HCT116 (cell line): ENCODE measurements around the gene LASP1. TPM values are rescaled to one million over a fixed set of nuclear protein-coding genes. Genes with fewer than 3 reads are reported as not detected.

Experiments
- ATAC-seq: fragments of 200-7000 bp; cut with Tn5 transposase; 2 replicates; pipeline ENCODE4 v1.9.1; 2020; ENCODE audit warnings: mild to moderate bottlenecking, moderate library complexity
- BruUV-seq: library from RNA; stranded (reverse); fragments of 400-500 nt; replicated peaks from 2 replicates; lab custom pipeline; 2021; lab: Mats Ljungman, UMichigan
- CTCF ChIA-PET: fragments of 300-600 bp; sonication (Branson Sonifier 250); formaldehyde crosslinking; loops from one replicate; lab custom pipeline; 2021; ENCODE audit warnings: antibody characterized with exemption; lab: Charles Lee
- POLR2A ChIA-PET: fragments of 300-600, 350-600 bp; sonication (Branson Sonifier 250); formaldehyde crosslinking; loops from one replicate; lab custom pipeline; 2021; ENCODE audit warnings: antibody characterized with exemption; lab: Charles Lee
- RAD21 ChIA-PET, 2 experiments: fragments of 300-600 bp; sonication (Branson Sonifier 250); formaldehyde crosslinking; loops; one replicate each; lab custom pipeline; 2023; ENCODE audit warnings: low total read pairs in 2 of 2; ENCODE audit not compliant: uncharacterized antibody in 2 of 2, unreplicated experiment in 2 of 2, low non-redundant PET in 1 of 2; lab: Charles Lee
- DNase-seq: peaks from one replicate; pipeline ENCODE4 v3.0.0-alpha.2; 2010; ENCODE audit warnings: low read depth, low spot score
- H2AFZ ChIP-seq: fragments of 200-600 bp; shearing (Covaris generic), sonication (generic); 2 replicates; pipeline ENCODE4 v1.6.1; 2017; ENCODE audit warnings: low read depth, mixed run types, mixed read lengths, antibody characterized with exemption, low read length; ENCODE audit not compliant: poor library complexity, severe bottlenecking
- H3K27ac ChIP-seq: 2 replicates; pipeline ENCODE4 v1.5.1; 2012; ENCODE audit warnings: low read depth, low read length
- H3K27me3 ChIP-seq: fragments of 200-600 bp; sonication (generic); 2 replicates; pipeline ENCODE4 v1.6.1; 2016; ENCODE audit warnings: mixed run types, low read length, mixed read lengths; ENCODE audit not compliant: insufficient read depth
- H3K36me3 ChIP-seq, 2 experiments: fragments of 200-500 bp in 1 of 2; fragments of 200-600 bp in 1 of 2; sonication (Bioruptor generic) in 1 of 2; sonication (generic) in 1 of 2; 2 replicates each; pipeline versions ENCODE4 v1.5.1 to v1.6.1; 2014 to 2016; ENCODE audit warnings: low read length in 2 of 2, inconsistent platforms in 1 of 2, mixed read lengths in 1 of 2, mixed run types in 1 of 2; ENCODE audit not compliant: insufficient read depth in 2 of 2, control insufficient read depth in 1 of 2
- H3K4me1 ChIP-seq, 2 experiments: fragments of 200-600 bp in 1 of 2; sonication (generic) in 1 of 2; 2 replicates each; pipeline versions ENCODE4 v1.5.1 to v1.6.1; 2012 to 2017; ENCODE audit warnings: low read length in 2 of 2, inconsistent platforms in 1 of 2, mild to moderate bottlenecking in 1 of 2, mixed read lengths in 1 of 2, mixed run types in 1 of 2, moderate library complexity in 1 of 2; ENCODE audit not compliant: insufficient read depth in 2 of 2, control insufficient read depth in 1 of 2
- H3K4me2 ChIP-seq: fragments of 200-600 bp; sonication (generic); 2 replicates; pipeline ENCODE4 v1.6.1; 2017; ENCODE audit warnings: mixed run types, low read length, mixed read lengths
- H3K4me3 ChIP-seq, 2 experiments: fragments of 200-600 bp in 1 of 2; sonication (generic) in 1 of 2; replicated peaks in 1 of 2; 2 replicates each; pipeline ENCODE4 v1.5.1; 2011 to 2016; ENCODE audit warnings: low read length in 2 of 2, control low read depth in 1 of 2, low read depth in 1 of 2, mild to moderate bottlenecking in 1 of 2, mixed read lengths in 1 of 2, mixed run types in 1 of 2
- H3K79me2 ChIP-seq: fragments of 200-600 bp; sonication (generic); 2 replicates; pipeline ENCODE4 v1.6.1; 2017; ENCODE audit warnings: mild to moderate bottlenecking, mixed run types, low read length, moderate library complexity, mixed read lengths; ENCODE audit not compliant: insufficient read depth
- H3K9ac ChIP-seq: fragments of 200-600 bp; sonication (generic); 2 replicates; pipeline ENCODE4 v1.6.1; 2016; ENCODE audit warnings: low read length, mixed read lengths
- H3K9me2 ChIP-seq: fragments of 200-600 bp; sonication (generic), shearing (Covaris generic); 2 replicates; pipeline ENCODE4 v1.6.1; 2017; ENCODE audit warnings: mixed run types, mild to moderate bottlenecking, moderate library complexity; ENCODE audit not compliant: insufficient read depth
- H3K9me3 ChIP-seq, 2 experiments: fragments of 200-500 bp in 1 of 2; fragments of 200-600 bp in 1 of 2; sonication (Bioruptor generic) in 1 of 2; sonication (generic) in 1 of 2; 2 replicates each; pipeline ENCODE4 v1.6.1; 2014 to 2017; ENCODE audit warnings: low read length in 2 of 2, mixed read lengths in 2 of 2, inconsistent platforms in 1 of 2, low read depth in 1 of 2, mild to moderate bottlenecking in 1 of 2, mixed run types in 1 of 2, moderate library complexity in 1 of 2; ENCODE audit not compliant: control insufficient read depth in 1 of 2, insufficient read depth in 1 of 2
- H4K20me1 ChIP-seq: fragments of 200-600 bp; sonication (generic), shearing (Covaris generic); 2 replicates; pipeline ENCODE4 v1.6.1; 2017; ENCODE audit warnings: mixed run types, mild to moderate bottlenecking, moderate library complexity; ENCODE audit not compliant: insufficient read depth
- EGR1 ChIP-seq: IDR thresholded peaks from 2 replicates; pipeline ENCODE4 v1.6.1; 2012; ENCODE audit warnings: low read depth
- EZH2 ChIP-seq: fragments of 200-600 bp; sonication (generic); IDR thresholded peaks from 2 replicates; pipeline ENCODE4 v1.6.1; 2017; ENCODE audit warnings: antibody characterized with exemption, mixed run types
- EZH2phosphoT487 ChIP-seq: fragments of 200-600 bp; IDR thresholded peaks from 2 replicates; pipeline ENCODE4 v1.6.1; 2018; ENCODE audit warnings: antibody characterized with exemption, borderline replicate concordance
- FOSL1 ChIP-seq: IDR thresholded peaks from 2 replicates; pipeline ENCODE4 v1.6.1; 2012; ENCODE audit warnings: low read depth
- POLR2AphosphoS5 ChIP-seq: IDR thresholded peaks from 2 replicates; pipeline ENCODE4 v1.6.1; 2011; ENCODE audit warnings: mild to moderate bottlenecking, low read depth, low read length, moderate library complexity
- SP1 ChIP-seq: IDR thresholded peaks from 2 replicates; pipeline ENCODE4 v1.6.1; 2012; ENCODE audit warnings: low read depth
- TCF7L2 ChIP-seq: IDR thresholded peaks from 2 replicates; pipeline ENCODE4 v1.7.0; 2011; ENCODE audit warnings: borderline replicate concordance, inconsistent platforms; ENCODE audit not compliant: insufficient read depth, insufficient read length; ENCODE audit errors: extremely low read depth
- YY1 ChIP-seq: IDR thresholded peaks from 2 replicates; pipeline ENCODE4 v1.6.1; 2011; ENCODE audit warnings: low read length, low read depth, moderate library complexity, mild to moderate bottlenecking; ENCODE audit not compliant: insufficient replicate concordance; ENCODE audit errors: extremely low read depth
- ZFX ChIP-seq: fragments of 450-650 bp; IDR thresholded peaks from 2 replicates; pipeline ENCODE4 v1.6.1; 2017
- intact Hi-C: fragments of 100-400 bp; cut with micrococcal nuclease; formaldehyde crosslinking; loops from 2 replicates; pipeline ENCODE4 v1.10.0; 2022
- total RNA-seq: library from RNA; stranded (reverse); gene quantifications from one replicate; pipeline ENCODE4 v1.2.1, GENCODE V29; 2021; ENCODE audit not compliant: unreplicated experiment
- TF ChIP-seq, protein P1 (sequence below): IDR thresholded peaks from 2 replicates; pipeline ENCODE4 v1.6.1; 2011; ENCODE audit warnings: mild to moderate bottlenecking, low read length, moderate library complexity; ENCODE audit not compliant: insufficient replicate concordance; ENCODE audit errors: extremely low read depth
- TF ChIP-seq, protein P2 (sequence below): IDR thresholded peaks from 2 replicates; pipeline ENCODE4 v1.6.1; 2012

LASP1 gene
- total RNA-seq, 1 experiment from 2014 or later, result 149 TPM

DNA sequence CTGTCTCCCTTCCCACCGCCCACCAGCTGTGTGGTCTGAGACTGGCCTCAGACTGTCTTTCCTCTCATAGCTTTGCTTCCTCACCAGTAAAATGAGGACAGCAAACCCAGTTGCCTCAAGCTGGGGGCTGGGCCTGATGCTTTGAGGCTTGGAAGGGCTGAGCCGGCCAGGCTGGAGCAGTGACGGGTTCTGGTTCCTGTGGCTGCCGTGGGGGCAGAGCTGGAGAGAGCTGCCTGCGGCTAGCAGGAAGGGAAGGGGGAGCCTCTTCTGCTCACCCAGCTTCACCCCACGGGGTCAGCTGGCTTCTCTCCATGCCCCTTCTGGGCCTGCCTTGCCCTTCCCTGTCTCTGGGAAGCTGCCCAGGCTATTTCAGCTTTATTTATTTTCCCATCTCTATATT is 23.7 kb downstream of the LASP1 start (continued):
- no peak for TF ChIP-seq TCF7L2

- intact Hi-C loops, result no loop called here
- Histone ChIP-seq H4K20me1 (no peaks in the 10 kb centered on the region), H3K4me1 (no peaks in the 10 kb centered on the region), H3K36me3 (peaks cover 27 to 45% of the 10 kb centered on the region in 2 experiments), H3K4me3 (no peak overlapping the region), H3K4me2 (no peak overlapping the region), H3K9me3 (no peaks in the 10 kb centered on the region), H3K9me2 (no peaks in the 10 kb centered on the region), H3K79me2 (peaks cover 9% of the 10 kb centered on the region)
- DNase-seq (no peak), ATAC-seq (no peak)
- CTCF ChIA-PET, result no interaction called here
- RAD21 ChIA-PET, result no interaction called here
- POLR2A ChIA-PET, result no interaction called here
- no TSS peak for BruUV-seq
- TF ChIP-seq EZH2 (no peak), EGR1 (no peak), FOSL1 (no peak), SP1 (no peak), EZH2phosphoT487 (no peak), ZFX (no peak), YY1 (no peak), POLR2AphosphoS5 (no peak)
- TF ChIP-seq, protein P1, sequence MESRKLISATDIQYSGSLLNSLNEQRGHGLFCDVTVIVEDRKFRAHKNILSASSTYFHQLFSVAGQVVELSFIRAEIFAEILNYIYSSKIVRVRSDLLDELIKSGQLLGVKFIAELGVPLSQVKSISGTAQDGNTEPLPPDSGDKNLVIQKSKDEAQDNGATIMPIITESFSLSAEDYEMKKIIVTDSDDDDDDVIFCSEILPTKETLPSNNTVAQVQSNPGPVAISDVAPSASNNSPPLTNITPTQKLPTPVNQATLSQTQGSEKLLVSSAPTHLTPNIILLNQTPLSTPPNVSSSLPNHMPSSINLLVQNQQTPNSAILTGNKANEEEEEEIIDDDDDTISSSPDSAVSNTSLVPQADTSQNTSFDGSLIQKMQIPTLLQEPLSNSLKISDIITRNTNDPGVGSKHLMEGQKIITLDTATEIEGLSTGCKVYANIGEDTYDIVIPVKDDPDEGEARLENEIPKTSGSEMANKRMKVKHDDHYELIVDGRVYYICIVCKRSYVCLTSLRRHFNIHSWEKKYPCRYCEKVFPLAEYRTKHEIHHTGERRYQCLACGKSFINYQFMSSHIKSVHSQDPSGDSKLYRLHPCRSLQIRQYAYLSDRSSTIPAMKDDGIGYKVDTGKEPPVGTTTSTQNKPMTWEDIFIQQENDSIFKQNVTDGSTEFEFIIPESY, result no peak
- TF ChIP-seq, protein P2, sequence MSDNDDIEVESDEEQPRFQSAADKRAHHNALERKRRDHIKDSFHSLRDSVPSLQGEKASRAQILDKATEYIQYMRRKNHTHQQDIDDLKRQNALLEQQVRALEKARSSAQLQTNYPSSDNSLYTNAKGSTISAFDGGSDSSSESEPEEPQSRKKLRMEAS, result no peak
- TF ChIP-seq, all 23 proteins: peak for 0
- no peak overlapping the region for H3K27ac ChIP-seq
- H3K9ac ChIP-seq, result no peak overlapping the region
- H3K27me3 ChIP-seq, result no peaks in the 10 kb centered on the region
- no peak overlapping the region for H2AFZ ChIP-seq
Measured at GRCh38 chr17:38894276-38894675, 24.4 kb downstream of the LASP1 start.
